Sigmoid colon (tissue), 7 donors: ENCODE data around the gene KCNH1. TPM values are rescaled to one million over a fixed set of nuclear protein-coding genes. Genes with fewer than 3 reads are reported as not detected.

Source experiments
- DNase-seq: peaks from one replicate; pipeline ENCODE4 v3.0.0-alpha.2; 2019
- H3K27ac ChIP-seq, 4 donors: fragments of 200-600 bp; sonication (generic); one replicate each; pipeline ENCODE4 v1.5.1; 2016 to 2019; ENCODE audit warnings: mild to moderate bottlenecking in 1 of 4
- H3K27me3 ChIP-seq, 3 donors: fragments of 200-600 bp; sonication (generic); one replicate each; pipeline ENCODE4 v1.5.1; 2019; ENCODE audit warnings: mild to moderate bottlenecking in 1 of 3
- H3K36me3 ChIP-seq, 4 donors: fragments of 200-600 bp; sonication (generic); one replicate each; pipeline ENCODE4 v1.5.1; 2016 to 2019
- H3K4me1 ChIP-seq, 4 donors: fragments of 200-600 bp; sonication (generic); one replicate each; pipeline ENCODE4 v1.5.1; 2017 to 2019
- H3K4me3 ChIP-seq, 4 donors: fragments of 200-600 bp; sonication (generic); one replicate each; pipeline ENCODE4 v1.5.1; 2017 to 2019; ENCODE audit warnings: mild to moderate bottlenecking in 2 of 4, moderate library complexity in 1 of 4
- H3K9me3 ChIP-seq, 4 donors: fragments of 200-600 bp in 3 of 4; sonication (generic) in 3 of 4; one replicate each; pipeline versions ENCODE4 v1.5.1 to v1.6.1; 2013 to 2019
- EP300 ChIP-seq, 4 donors: sonication (generic); formaldehyde crosslinking; IDR thresholded peaks; one replicate each; pipeline ENCODE4 v1.6.1; 2017; ENCODE audit warnings: antibody characterized with exemption in 4 of 4
- POLR2A ChIP-seq, 2 donors: fragments of 450-650 bp; IDR thresholded peaks; one replicate each; pipeline ENCODE4 v1.6.1; 2016; ENCODE audit warnings: antibody characterized with exemption in 2 of 2, mild to moderate bottlenecking in 2 of 2, moderate library complexity in 2 of 2
- POLR2AphosphoS5 ChIP-seq, 4 donors: sonication (generic); formaldehyde crosslinking; IDR thresholded peaks; one replicate each; pipeline ENCODE4 v1.6.1; 2017; ENCODE audit warnings: antibody characterized with exemption in 4 of 4
- WGBS, 2 donors: extraction: QIAGEN DNeasy Blood & Tissue Kit; methylation state at CpG; one replicate each; pipeline ENCODE4 v1.1.7; 2013; 5-methylcytosine and 5-hydroxymethylcytosine counted together
- intact Hi-C: fragments of 100-400 bp; cut with DNase I; formaldehyde crosslinking; loops from one replicate; pipeline ENCODE4 v1.15.1; 2023
- polyA plus RNA-seq, 3 donors: library from polyadenylated mRNA; stranded (reverse); fragments of 200-250 nt; gene quantifications; one replicate each; pipeline ENCODE4 v1.2.3, GENCODE V29; 2013
- total RNA-seq, 4 donors: library from RNA; depleted of rRNA; stranded (reverse); fragments of >200 nt; gene quantifications; one replicate each; pipeline ENCODE4 v1.1.0, GENCODE V29; 2016
- TF ChIP-seq, protein P1 (sequence below), 4 experiments: fragments of 450-650 bp in 3 of 4; fragments of 200-600 bp in 1 of 4; IDR thresholded peaks; one replicate each; pipeline ENCODE4 v1.5.1; 2016 to 2019; ENCODE audit warnings: antibody characterized with exemption in 4 of 4, mild to moderate bottlenecking in 3 of 4, moderate library complexity in 2 of 4
- donor health status: healthy with polysubstance abuse.
- donor health status: Bipolar disorder and iron deficiency.
- donor health status: healthy.

KCNH1 gene
- total and polyA plus RNA-seq, 7 donors: 0.23 to 3.1 (median 0.55) TPM; not detected in 2

GRCh38 chr1:210989905-210990304 lies 144.0 kb downstream of the KCNH1 start:
- Histone ChIP-seq H3K27me3 (no peaks in the 10 kb centered on the region), H3K36me3 (no peaks in the 10 kb centered on the region), H3K4me3 (no peak overlapping the region), H3K4me1 (no peaks in the 10 kb centered on the region), H3K27ac (no peak overlapping the region), H3K9me3 (no peaks in the 10 kb centered on the region)
- intact Hi-C loops: no loop called here
- no peak for TF ChIP-seq POLR2A (IDR thresholded peaks at IDR 0.05)
- no peak for TF ChIP-seq POLR2AphosphoS5 (IDR thresholded peaks at IDR 0.05)
- TF ChIP-seq, protein P1, sequence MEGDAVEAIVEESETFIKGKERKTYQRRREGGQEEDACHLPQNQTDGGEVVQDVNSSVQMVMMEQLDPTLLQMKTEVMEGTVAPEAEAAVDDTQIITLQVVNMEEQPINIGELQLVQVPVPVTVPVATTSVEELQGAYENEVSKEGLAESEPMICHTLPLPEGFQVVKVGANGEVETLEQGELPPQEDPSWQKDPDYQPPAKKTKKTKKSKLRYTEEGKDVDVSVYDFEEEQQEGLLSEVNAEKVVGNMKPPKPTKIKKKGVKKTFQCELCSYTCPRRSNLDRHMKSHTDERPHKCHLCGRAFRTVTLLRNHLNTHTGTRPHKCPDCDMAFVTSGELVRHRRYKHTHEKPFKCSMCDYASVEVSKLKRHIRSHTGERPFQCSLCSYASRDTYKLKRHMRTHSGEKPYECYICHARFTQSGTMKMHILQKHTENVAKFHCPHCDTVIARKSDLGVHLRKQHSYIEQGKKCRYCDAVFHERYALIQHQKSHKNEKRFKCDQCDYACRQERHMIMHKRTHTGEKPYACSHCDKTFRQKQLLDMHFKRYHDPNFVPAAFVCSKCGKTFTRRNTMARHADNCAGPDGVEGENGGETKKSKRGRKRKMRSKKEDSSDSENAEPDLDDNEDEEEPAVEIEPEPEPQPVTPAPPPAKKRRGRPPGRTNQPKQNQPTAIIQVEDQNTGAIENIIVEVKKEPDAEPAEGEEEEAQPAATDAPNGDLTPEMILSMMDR (IDR thresholded peaks at IDR 0.05): no peak
- TF ChIP-seq EP300 (IDR thresholded peaks at IDR 0.05): no peak
- no peak for DNase-seq

DNA sequence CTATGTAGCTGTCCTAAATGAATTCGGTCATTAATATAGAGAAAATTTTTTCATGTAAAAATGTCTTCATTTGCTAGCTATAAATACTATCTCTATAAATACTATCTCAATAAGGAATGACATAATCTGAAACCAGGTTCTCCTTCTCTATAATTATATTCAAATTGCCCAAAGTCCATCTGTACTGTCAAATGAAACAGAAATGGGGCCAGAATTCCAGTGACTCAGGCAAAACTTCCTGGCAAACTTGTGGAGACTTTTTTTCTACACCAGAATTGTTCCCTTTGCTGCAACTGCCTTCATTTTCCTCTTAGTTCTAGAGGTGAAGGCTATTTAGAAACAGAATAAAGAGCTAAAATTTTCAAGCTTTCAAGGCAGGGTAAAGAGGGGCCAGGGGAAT lies 152.5 kb downstream of the KCNH1 start:
- Histone ChIP-seq H3K4me3 (no peak overlapping the region), H3K27me3 (no peaks in the 10 kb centered on the region), H3K9me3 (peaks cover 0 to 3% (median 0%) of the 10 kb centered on the region in 4 donors), H3K27ac (no peak overlapping the region), H3K4me1 (no peaks in the 10 kb centered on the region), H3K36me3 (no peaks in the 10 kb centered on the region)
- WGBS, 2 donors: 95 to 98% methylated on average over 1 of the region's 1 CpG
- TF ChIP-seq POLR2AphosphoS5 (IDR thresholded peaks at IDR 0.05) (no peak), POLR2A (IDR thresholded peaks at IDR 0.05) (no peak), EP300 (IDR thresholded peaks at IDR 0.05) (no peak)
- TF ChIP-seq, protein P1 (IDR thresholded peaks at IDR 0.05): no peak
- intact Hi-C loops: no loop called here
- no peak for DNase-seq

DNA sequence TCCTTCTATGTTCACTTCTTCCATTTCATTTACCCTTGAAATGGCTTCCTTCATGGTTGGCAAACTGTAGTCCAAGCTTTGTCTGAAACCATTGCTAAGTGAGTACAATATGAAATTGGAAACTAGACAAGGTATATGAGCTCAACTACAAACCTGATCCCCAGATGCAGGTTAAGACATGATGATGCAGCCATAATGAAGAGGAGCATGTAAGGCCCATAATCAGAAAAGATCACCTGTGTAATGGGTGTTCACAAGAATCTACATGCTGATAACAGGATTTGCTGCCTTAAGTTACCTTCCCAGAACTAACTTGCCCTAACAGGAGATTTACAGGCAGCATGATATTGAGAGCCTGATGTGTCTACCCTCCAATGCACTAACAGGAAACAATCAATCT lies 153.9 kb downstream of the KCNH1 start:
- H3K27me3 ChIP-seq: no peaks in the 10 kb centered on the region
- H3K4me1 ChIP-seq: no peaks in the 10 kb centered on the region
- H3K4me3 ChIP-seq: no peak overlapping the region
- no peak for DNase-seq
- intact Hi-C loops: no loop called here
- peaks cover 0 to 3% (median 0%) of the 10 kb centered on the region in 4 donors for H3K9me3 ChIP-seq
- TF ChIP-seq POLR2A (IDR thresholded peaks at IDR 0.05): no peak
- no peak for TF ChIP-seq EP300 (IDR thresholded peaks at IDR 0.05)
- TF ChIP-seq POLR2AphosphoS5 (IDR thresholded peaks at IDR 0.05): no peak
- TF ChIP-seq, protein P1 (IDR thresholded peaks at IDR 0.05): no peak
- no peaks in the 10 kb centered on the region for H3K36me3 ChIP-seq
- H3K27ac ChIP-seq: no peak overlapping the region

DNA sequence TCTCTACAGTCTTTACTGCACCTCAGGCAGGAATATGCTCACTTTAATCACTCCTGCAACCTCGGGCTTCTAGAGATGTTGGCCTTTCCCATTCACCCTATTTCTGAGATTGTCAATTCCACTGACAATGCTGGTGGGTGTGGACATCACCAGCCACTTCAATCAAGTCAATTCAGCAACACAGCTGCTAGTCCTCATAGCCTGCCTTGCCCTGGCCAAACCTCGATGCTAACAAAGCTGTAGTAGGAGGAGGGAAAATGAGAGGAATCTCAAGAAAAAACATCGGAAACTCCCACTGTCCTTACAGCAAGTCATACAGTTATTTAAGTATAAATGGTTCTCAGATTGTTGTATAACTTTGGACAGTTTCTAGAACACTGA lies 155.0 kb downstream of the KCNH1 start:
- 61 to 79% methylated on average over 3 of the region's 3 CpGs for WGBS, 2 donors
- no peaks in the 10 kb centered on the region for H3K4me1 ChIP-seq
- H3K4me3 ChIP-seq: no peak overlapping the region
- H3K27me3 ChIP-seq: no peaks in the 10 kb centered on the region
- DNase-seq: no peak
- TF ChIP-seq, protein P1 (IDR thresholded peaks at IDR 0.05): no peak
- TF ChIP-seq POLR2A (IDR thresholded peaks at IDR 0.05) (no peak), EP300 (IDR thresholded peaks at IDR 0.05) (no peak), POLR2AphosphoS5 (IDR thresholded peaks at IDR 0.05) (no peak)
- intact Hi-C loops: no loop called here
- H3K9me3 ChIP-seq: peaks cover 0 to 3% (median 0%) of the 10 kb centered on the region in 4 donors
- H3K36me3 ChIP-seq: no peaks in the 10 kb centered on the region
- no peak overlapping the region for H3K27ac ChIP-seq

DNA sequence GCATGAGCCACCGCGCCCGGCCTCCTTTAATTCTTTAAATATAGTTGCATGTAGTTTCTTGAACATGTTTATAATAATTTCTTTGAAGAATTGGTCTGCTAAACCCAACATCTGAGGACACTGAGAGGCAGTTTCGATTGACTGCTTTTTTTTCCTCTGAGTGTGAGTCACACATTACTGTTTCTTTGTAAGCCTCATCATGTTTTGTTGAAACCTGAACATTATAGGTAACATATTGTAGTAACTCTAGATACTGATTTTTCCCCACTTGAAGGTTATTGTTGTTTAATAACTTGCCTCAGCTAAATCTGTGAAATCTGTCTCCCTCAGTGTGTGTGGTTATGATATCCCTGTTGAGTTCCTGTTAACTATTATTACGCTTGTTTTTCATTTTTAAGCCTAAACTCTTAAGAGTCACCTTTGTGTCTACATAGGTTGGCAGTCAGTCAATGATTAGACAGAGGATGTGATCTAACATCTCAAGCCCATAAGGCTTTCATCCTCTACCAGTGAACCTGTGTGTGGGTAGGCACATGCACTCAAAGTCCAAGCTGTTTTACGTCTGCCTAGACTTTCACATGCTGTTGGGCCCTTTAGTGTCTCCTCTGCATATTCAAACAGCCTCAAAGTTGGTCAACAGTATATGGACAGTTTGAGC lies 155.5 kb downstream of the KCNH1 start:
- TF ChIP-seq POLR2AphosphoS5 (IDR thresholded peaks at IDR 0.05) (no peak), POLR2A (IDR thresholded peaks at IDR 0.05) (no peak), EP300 (IDR thresholded peaks at IDR 0.05) (no peak)
- TF ChIP-seq, protein P1 (IDR thresholded peaks at IDR 0.05): no peak
- Histone ChIP-seq H3K9me3 (peaks cover 0 to 3% (median 0%) of the 10 kb centered on the region in 4 donors), H3K27ac (no peak overlapping the region), H3K4me1 (no peaks in the 10 kb centered on the region), H3K27me3 (no peaks in the 10 kb centered on the region), H3K36me3 (no peaks in the 10 kb centered on the region), H3K4me3 (no peak overlapping the region)
- no peak for DNase-seq
- 78 to 87% methylated on average over 6 of the region's 6 CpGs for WGBS, 2 donors
- intact Hi-C loops: no loop called here
